GM21576 (cell line): ENCODE results near the gene NUB1.
"Not testable (repeated sequence)": the region's sequence is repeated elsewhere in the genome, so short reads cannot be mapped to it uniquely, and the experiment has no call there.

ENCODE experiments used
- ATAC-seq: cut with Tn5 transposase; IDR thresholded peaks from one replicate; pipeline ENCODE4 v1.9.1; 2021; ENCODE audit warnings: mild to moderate bottlenecking, moderate library complexity; ENCODE audit not compliant: unreplicated experiment

The NUB1 gene, protein sequence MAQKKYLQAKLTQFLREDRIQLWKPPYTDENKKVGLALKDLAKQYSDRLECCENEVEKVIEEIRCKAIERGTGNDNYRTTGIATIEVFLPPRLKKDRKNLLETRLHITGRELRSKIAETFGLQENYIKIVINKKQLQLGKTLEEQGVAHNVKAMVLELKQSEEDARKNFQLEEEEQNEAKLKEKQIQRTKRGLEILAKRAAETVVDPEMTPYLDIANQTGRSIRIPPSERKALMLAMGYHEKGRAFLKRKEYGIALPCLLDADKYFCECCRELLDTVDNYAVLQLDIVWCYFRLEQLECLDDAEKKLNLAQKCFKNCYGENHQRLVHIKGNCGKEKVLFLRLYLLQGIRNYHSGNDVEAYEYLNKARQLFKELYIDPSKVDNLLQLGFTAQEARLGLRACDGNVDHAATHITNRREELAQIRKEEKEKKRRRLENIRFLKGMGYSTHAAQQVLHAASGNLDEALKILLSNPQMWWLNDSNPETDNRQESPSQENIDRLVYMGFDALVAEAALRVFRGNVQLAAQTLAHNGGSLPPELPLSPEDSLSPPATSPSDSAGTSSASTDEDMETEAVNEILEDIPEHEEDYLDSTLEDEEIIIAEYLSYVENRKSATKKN

DNA sequence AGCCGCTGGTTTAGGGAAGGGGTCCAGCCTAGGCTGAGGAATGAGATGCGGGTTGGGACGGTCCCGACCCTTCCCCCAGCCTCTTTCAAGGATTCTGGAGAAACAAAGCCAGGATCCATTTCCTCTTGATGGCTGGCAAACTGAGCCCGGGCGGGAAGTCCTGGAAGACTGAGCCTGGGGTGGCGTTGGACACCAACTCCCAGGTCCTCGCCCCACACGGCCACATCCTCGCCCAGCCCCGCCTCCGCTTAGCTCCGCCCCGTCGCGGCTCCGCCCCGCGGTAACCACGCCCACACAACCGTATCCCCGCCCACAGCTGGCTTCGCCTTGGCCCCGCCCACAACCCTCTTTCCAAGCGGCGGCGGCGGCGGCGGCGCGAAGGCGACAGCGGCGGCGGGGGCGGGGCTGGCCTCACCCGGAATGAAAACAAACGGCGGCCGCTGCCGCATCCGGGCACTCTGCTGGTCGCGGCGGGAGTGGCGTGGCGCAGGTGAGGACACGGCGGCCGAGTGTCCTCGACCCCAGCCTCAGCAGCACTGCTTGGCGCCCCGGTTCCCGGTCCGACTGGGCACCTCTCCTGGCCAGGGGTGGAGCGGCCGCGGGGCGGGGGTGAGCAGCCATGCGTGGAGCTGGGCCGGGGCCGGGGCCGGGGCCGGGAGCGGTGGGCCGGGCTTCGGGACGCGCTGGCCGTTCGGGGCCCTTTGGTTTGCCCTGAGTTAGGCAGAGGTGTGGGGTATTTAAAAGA, at the start of gene NUB1:
NUB1 (plus strand) TSS at position 456 of the 745 bp plus-strand sequence. CDS start 3,538 bp downstream, outside the sequence.
- peak; percentile 62 for ATAC-seq

DNA sequence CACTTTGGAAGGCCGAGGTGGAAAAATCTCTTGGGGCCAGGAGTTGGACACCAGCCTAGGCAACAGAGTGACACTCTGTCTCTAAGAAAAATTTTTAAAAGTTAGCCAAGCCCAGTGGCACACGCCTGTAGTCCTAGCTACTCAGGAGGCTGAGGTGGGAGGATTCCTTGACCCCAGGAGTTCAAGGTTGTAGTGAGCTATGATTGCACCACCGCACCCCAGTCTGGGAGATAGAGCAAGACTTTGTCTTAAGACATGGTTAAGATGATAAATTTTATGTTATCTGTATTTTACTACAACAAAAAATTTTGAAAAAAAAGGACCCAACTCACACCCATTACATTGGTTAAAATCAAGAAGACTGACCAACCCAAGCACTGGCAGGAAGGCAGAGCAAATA, 48.8 kb upstream of the NUB1 start:
- no peak for ATAC-seq

DNA sequence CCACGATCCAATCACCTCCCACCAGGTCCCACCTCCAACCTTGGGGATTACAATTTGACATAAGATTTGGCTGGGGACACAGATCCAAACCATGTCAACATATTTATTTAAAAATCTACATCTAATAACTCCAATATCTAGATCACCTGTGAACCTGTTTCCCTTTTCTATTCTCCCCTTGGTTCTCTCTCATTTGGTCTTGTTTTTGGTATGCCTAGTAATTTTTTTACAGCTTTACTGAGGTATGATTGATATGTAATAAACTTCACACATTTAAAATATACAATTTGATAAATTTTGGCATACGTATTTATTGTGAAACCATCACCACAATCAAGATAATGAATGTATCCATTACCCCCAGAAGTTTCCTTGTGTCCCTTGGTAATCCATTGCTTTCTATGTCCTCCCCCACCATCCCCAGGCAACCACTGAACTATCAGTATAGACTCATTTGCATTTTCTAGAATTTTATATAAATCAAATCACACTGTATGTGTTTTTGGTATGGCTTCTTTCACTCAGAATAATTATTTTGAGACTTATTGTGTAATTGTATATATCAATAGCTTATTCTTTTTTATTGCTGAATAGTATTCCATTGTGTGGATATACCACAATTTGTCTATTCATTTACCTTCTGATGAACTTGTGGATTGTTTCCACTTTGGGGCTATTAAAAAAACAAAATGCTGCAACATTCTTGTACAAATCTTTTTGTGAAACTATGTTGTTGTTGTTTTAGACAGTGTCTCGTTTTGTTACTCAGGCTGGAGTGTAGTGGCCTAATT, 45.2 kb upstream of the NUB1 start:
- no peak for ATAC-seq

DNA sequence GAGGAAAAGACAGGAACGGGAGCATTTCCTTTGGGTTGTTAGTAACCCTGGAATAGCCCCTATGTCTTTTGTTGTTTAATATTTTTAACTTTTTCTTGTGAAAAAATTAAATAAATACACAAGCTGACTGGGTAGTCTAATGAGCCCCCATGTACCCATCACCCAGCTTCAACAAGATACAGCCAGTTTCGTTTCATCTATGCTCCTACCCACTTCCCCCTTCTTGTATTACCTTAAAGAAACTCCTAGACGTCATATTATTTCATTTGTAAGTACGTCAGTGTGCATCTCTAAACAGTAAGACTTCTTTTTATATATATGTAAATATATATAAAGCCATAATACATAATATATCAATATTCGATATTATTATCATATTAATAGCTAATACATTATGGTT, 42.8 kb upstream of the NUB1 start:
- no peak for ATAC-seq

DNA sequence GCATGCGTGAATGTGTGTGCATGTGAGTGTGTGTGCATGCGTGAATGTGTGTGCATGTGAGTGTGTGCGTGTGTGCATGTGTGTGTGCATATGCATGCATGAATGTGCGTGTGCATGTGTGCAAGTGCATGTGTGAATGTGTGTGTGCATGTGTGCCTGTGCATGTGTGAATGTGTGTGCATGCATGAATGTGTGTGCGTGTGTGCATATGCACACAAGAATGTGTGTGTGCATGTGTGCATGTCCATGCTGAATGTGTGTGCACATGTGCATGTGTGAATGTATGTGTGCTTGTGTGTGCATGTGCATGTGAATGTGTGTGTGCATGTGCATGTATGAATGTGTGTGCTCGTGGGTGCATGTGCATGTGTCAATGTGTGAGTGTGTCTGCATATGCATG, 42.1 kb upstream of the NUB1 start:
- no peak for ATAC-seq

DNA sequence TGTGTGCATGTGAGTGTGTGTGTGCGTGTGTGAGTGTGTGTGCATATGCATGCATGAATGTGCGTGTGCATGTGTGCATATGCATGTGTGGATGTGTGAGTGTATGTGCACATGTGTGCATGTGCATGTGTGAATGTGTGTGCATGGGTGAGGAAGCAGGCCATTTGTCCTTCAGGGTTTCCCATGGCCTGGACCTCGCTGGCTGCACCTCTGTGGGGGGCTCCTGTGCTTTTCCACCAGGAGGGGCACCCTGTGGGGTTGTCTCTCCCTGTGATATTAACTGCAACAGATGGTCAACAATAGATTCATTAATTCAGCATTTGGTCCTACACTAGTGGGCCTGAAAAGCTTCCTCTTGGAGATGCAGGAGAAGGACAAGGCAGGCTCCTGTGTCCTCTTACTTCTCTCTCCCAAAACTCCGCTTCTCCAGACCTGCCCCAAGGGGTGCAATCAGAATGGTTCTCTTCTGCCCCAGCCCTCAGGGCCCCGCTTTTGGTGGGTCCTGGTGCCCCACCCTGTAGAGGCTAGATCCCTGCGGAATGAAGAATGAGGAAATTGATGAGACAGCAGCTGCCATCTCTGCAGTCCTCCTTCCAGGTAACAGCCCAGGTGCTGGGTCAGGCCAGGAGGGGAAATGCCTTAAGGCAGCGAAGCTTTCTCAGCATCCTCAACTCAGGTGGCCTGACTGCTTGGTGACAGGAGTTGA, 41.5 kb upstream of the NUB1 start:
- ATAC-seq, result no peak

DNA sequence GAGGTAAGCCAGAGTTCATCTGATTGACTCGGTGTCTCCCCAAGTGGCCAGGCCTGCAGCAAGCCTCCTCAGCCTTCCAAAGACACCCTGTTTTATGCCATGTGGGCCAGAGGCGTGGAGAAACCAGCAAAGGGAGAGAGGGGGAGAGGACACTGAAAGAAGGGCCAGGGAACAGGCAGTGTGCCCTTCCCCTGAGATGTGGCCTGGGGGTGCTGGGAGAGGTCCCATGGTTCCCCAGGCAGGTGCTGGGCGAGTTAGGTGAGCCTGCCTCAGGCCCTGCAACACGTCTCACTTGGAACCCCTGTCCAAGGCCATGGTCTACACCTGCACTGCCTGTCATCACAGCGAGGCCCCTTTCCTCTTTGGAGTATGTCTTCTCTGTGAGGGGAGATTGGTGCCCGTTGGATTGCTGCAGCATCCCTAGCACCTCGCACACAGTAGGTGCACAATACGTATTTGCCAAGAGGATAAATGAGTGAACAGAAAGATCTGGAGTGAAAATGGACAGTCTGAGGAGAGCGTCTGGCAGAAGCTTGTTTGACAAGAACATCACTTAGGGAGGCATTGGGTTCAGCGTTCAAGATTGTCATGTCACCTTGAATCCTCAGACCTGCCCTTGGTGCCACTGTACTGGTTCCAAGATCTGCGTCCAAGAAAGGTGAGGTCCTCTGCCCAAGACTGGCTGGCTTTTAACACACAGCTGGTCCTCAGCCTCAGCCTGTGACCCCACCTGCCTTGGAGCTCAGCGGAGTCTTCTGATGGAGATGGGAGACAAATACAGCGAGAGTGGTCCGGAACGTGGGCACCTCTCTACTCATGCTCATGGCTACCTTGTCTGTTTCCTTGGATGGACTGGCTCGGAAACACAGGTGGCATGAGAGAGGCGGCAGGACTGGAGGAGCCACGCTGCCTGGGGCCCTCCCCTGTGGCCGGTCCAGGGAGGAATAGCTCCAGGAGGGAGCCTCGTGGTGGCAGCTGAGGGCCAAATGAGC, 39.8 kb upstream of the NUB1 start:
- ATAC-seq, result no peak

DNA sequence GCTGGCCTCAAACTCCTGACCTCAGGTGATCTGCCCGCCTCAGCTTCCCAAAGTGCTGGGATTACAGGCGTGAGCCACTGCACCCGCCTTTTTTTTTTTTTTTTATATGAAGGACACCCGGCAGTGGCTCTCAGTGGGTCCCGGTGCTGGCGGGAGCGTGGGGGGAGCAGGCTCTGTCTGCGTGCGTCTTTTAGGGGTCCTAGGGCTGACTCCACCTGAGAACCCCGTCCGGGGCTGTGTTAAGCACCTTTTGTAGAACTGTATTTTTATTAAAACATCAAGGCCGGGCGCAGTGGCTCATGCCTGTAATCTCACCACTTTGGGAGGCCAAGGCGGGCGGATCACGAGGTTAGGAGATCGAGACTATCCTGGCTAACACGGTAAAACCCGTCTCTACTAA, 37.4 kb upstream of the NUB1 start:
- ATAC-seq, result not testable (repeated sequence)

DNA sequence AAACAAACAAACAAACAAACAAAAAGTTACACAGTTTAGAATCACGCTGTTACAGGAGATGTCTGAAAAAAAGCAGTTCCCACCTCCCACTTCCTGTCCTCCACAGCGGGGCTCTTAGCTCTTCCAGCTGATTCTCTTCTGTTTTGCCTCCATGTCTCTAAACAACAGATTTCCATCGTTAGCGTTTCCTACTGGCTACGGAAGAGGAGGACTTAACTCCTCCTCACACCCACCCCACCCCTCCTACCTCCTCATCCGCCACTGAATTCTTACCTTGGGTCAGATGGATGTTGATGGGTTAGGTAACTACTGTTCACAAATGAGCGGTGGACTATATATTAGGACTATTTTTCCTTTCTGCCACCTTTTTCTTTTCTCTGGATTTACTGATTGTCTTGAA, 36.8 kb upstream of the NUB1 start:
- ATAC-seq, result no peak

DNA sequence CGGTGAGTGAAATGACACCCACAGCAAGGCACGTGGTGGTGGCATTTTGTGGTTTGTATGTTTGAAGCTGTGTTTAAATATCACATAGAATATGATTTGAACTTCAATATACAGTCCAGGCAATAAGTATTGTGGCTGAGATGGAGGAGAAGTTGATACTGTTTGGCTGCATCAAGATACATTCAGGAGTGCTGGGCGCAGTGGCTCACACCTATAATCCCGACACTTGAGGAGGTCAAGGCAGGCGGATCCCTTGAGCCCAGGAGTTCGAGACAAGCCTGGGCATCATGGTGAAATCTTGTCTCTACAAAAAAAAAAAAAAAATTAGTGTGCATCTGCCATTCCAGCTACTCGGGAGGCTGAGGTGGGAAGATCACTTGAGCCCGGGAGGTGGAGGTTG, 35.2 kb upstream of the NUB1 start:
- ATAC-seq, result no peak

DNA sequence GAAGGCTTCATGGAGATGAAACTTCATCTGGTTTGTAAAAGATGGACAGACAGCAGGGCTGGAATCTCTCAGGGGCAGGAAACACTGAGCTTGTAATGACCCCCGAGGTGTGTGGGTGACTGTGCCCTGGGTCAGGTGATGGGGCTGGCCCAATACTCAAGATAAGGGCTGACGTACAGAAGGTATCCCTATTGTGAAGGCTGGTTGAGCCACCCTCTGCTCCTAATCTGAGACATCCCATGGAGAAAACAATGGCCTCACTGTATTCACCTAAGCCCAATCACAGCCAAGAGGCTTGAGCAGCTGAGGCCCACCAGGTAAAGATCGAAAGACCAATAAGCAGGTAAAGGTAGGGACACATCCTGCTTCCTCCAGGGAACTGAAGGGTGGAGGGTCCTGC, 34.8 kb upstream of the NUB1 start:
- no peak for ATAC-seq

DNA sequence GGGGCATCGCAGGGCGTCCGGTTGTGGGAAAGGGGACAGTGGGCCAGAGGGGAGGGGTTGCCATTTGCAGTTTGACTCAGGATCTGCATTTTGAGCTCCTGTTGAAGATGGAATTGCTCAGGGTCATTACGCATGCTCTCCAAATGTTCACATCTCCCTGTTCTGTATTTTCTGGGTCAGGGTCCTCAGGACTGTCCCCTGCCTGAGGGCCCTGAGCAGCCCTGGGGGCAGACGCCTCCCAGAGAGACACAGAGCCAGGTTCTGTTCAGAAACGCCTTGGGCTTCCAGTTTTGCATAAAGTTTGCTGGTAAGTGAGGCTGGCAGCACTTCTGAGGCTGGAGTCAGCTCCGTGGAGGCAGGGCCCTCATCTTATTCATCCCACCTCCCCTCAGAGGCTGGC, 34.1 kb upstream of the NUB1 start:
- no peak for ATAC-seq

DNA sequence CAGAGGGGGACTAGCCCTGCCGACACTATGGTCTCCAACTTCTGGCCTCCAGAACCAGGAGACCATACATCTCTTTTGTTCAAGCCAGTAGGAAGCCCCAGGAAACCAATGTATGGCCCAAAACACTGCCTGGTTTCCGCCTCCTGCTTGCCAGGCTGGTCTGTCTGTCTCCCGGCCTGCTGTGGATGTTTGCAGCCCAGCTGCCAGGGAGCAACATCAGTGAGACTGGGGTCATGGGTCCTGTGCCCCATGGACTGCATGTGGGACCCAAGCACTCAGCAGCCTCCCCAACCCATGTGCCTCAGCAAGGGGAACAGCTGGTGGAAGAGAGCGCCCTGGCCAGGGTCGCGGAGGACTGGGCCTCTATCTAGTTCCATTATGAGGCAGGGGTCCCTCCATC, 33.4 kb upstream of the NUB1 start:
- ATAC-seq, result no peak

DNA sequence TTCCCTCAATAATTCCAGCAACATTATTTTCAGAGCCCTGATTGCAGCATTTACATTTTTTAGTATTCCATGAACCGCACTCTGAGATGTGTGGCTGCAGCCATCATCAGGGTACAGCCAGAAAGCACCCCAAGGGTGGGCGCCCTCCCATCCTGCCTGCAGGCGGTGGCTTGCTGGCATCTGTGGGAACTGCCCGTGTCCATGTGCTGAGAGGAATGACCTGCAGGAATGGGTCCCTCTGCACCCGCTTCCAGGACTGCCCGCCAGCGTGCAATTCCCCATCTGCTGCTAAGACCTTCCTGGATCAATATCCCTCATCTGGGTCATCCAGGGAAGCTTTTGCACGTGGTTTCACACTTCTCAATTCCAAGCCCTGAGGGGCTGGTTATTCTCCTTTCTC, 32.8 kb upstream of the NUB1 start:
- no peak for ATAC-seq

DNA sequence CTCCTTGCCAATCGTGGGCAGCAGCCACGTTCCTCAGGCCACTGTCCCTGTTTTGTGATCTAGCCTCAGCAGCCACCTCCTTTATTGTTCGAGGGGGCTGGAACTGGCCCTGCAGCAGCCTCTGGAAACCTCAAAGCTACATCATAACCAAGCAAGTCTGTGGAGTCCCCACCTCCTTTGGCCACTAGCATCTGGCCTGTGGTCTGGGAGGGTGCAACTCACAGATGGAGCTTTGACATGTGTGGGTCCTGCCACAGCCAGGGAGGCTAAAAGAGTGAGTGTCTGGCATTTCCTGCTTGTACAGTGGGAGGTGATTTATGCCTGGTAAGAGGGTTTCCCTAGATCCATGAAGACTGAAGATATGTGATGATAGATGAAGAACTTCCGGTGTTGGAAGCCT, 32.3 kb upstream of the NUB1 start:
- no peak for ATAC-seq

DNA sequence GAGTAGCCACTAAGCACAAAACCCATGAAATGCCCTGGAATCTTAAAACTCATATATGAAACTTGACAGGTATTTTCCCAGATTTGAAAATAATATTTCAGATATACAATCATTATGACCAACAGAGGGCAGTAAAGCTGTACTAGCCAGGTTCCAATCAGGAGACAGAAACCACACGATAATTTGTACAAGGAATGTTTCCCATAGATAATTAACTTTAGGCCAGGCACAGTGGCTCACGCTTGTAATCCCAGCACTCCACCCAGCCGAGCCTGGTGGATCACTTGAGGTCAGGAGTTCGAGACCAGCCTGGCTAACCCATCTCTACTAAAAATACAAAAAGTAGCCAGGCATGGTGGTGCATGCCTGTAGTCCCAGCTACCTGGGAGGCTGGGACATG, 31.0 kb upstream of the NUB1 start:
- ATAC-seq, result no peak

DNA sequence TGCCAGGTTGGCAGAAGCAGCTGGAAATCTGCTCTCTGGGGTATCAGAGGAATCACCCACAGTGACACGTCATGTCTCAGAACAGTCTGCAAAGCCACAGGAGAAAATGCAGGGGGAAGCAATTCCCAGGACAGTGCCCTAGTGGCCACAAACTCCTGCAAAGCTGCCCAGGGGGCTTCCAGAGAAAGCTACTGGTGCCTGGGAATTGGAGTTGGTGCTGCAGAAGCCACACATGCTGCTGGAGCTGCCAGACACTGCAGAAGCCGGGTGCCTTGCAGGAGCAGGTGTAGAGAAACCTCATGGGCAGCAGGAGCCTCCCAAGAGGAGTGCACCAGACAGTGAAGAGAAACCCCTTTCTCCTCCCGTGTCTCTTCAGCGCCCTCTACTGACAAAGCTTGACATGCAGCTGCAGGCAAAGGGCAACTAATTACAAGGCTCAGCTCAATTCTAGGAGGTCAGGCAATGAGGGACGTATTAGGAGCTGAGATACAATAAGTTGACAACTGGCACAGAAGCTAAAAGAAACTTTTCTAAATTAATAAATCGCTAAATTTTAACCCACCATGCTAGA, 30.2 kb upstream of the NUB1 start:
- no peak for ATAC-seq

DNA sequence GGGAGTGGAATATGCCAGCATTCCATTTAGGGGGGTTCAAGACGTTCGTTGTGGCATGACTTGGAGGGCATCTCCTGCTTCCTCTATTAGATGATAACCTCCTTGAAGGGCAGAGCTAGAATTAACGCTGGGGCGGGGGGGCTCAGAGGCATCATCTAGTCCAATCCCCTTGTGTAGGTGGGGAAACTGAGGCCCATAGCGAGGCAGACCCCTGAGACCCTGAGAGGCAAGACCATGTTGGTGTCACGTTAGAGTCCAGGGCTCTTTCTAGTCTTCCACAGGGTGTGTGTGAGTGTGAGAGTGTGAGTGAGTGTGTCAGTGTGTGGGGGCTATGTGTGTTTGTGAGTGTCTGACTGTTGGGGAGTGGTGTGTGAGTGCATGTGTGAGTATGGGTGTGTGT, 29.3 kb upstream of the NUB1 start:
- no peak for ATAC-seq
